Keratinocyte (primary cell): ENCODE data around the gene MGMT. TPM values are rescaled to one million over a fixed set of nuclear protein-coding genes. Genes with fewer than 3 reads are reported as not detected.

Experiments used
- DNase-seq: peaks from one replicate; pipeline ENCODE4 v3.0.0-alpha.2; 2011; ENCODE audit warnings: low read depth, missing footprints, low spot score
- FAIRE-seq: peaks from 2 replicates; lab custom pipeline; 2011; peaks lifted over from hg19 to GRCh38; lab: Jason Lieb, UNC
- H2AFZ ChIP-seq: 2 replicates; pipeline ENCODE4 v1.6.0; 2012; ENCODE audit warnings: low read length, control low read depth, inconsistent platforms; ENCODE audit not compliant: control insufficient read depth
- H3K27ac ChIP-seq: 2 replicates; pipeline ENCODE4 v1.5.1; 2011; ENCODE audit warnings: low read length; ENCODE audit not compliant: control insufficient read depth, insufficient read depth
- H3K27me3 ChIP-seq: 3 replicates; pipeline ENCODE4 v1.6.0; 2011; ENCODE audit warnings: low read length; ENCODE audit not compliant: control insufficient read depth, insufficient read depth; ENCODE audit errors: extremely low read depth
- H3K36me3 ChIP-seq, 2 experiments: 2 replicates in 1 of 2; 3 replicates in 1 of 2; pipeline ENCODE4 v1.5.1; 2011; ENCODE audit warnings: low read length in 2 of 2, mild to moderate bottlenecking in 1 of 2; ENCODE audit not compliant: control insufficient read depth in 2 of 2, insufficient read depth in 2 of 2; ENCODE audit errors: extremely low read depth in 1 of 2
- H3K4me1 ChIP-seq: 3 replicates; pipeline ENCODE4 v1.5.1; 2011; ENCODE audit warnings: low read length; ENCODE audit not compliant: control insufficient read depth, insufficient read depth; ENCODE audit errors: extremely low read depth
- H3K4me2 ChIP-seq: 3 replicates; pipeline ENCODE4 v1.6.0; 2011; ENCODE audit warnings: low read depth, low read length; ENCODE audit not compliant: control insufficient read depth, insufficient read depth; ENCODE audit errors: extremely low read depth
- H3K4me3 ChIP-seq, 3 experiments: fragments of 200-600 bp in 1 of 3; sonication (generic) in 1 of 3; 2 replicates in 2 of 3; 3 replicates in 1 of 3; pipeline ENCODE4 v1.5.1; 2011 to 2016; ENCODE audit warnings: low read length in 3 of 3, mild to moderate bottlenecking in 3 of 3, control low read depth in 2 of 3, inconsistent platforms in 1 of 3, low read depth in 1 of 3, mixed read lengths in 1 of 3, mixed run types in 1 of 3, moderate library complexity in 1 of 3; ENCODE audit not compliant: control insufficient read depth in 2 of 3, insufficient read depth in 2 of 3; ENCODE audit errors: extremely low read depth in 1 of 3
- H3K79me2 ChIP-seq: 2 replicates; pipeline ENCODE4 v1.6.0; 2012; ENCODE audit warnings: low read length; ENCODE audit not compliant: control insufficient read depth, insufficient read depth
- H3K9ac ChIP-seq: 3 replicates; pipeline ENCODE4 v1.6.0; 2011; ENCODE audit warnings: low read length; ENCODE audit not compliant: control insufficient read depth, insufficient read depth; ENCODE audit errors: extremely low read depth
- H3K9me1 ChIP-seq: 3 replicates; pipeline ENCODE4 v1.6.0; 2011; ENCODE audit warnings: low read length; ENCODE audit not compliant: control insufficient read depth, insufficient read depth; ENCODE audit errors: extremely low read depth
- H3K9me3 ChIP-seq: 2 replicates; pipeline ENCODE4 v1.5.1; 2012; ENCODE audit warnings: low read depth, low read length; ENCODE audit not compliant: control insufficient read depth
- H4K20me1 ChIP-seq: 3 replicates; pipeline ENCODE4 v1.6.0; 2011; ENCODE audit warnings: low read length; ENCODE audit not compliant: control insufficient read depth, insufficient read depth; ENCODE audit errors: extremely low read depth
- CTCF ChIP-seq, 3 experiments: IDR thresholded peaks in 1 of 3; conservative IDR thresholded peaks in 1 of 3; optimal IDR thresholded peaks in 1 of 3; 2 replicates in 2 of 3; 3 replicates in 1 of 3; pipeline versions ENCODE3 to v1.5.1; 2011; ENCODE audit warnings: low read length in 3 of 3, mild to moderate bottlenecking in 3 of 3, moderate library complexity in 2 of 3, control low read depth in 1 of 3, inconsistent platforms in 1 of 3; ENCODE audit not compliant: insufficient read depth in 2 of 3; ENCODE audit errors: extremely low read depth in 1 of 3
- EZH2 ChIP-seq: IDR thresholded peaks from one replicate; pipeline ENCODE4 v1.6.1; 2012; ENCODE audit warnings: inconsistent platforms, mild to moderate bottlenecking, low read length, moderate library complexity
- dilution Hi-C: fragments of 300-500 bp; cut with MboI; formaldehyde crosslinking; loops from one replicate; pipeline ENCODE4 v1.7.0; 2020; ENCODE audit warnings: low sequenced_read_pairs; ENCODE audit not compliant: extremely low pct_ligation_motif_present
- polyA plus RNA-seq, 5 experiments: library from polyadenylated mRNA; depleted of rRNA in 3 of 5; stranded (reverse) in 3 of 5; stranded (forward) in 1 of 5; unstranded in 1 of 5; fragments of >200 nt; gene quantifications; 1 replicate in 1 of 5; 2 replicates in 3 of 5; 3 replicates in 1 of 5; pipeline versions ENCODE4 v1.2.1 to v1.2.3, GENCODE V29; 2011 to 2012; ENCODE audit warnings: missing spikeins in 2 of 5, low read depth in 1 of 5, low replicate concordance in 1 of 5

MGMT gene
- polyA plus RNA-seq, 1 donor (not counting 4 experiments of a cell fraction or from before 2014, with no cell fraction given), result 15.2 TPM

- no peaks in the 10 kb centered on the region for H3K9me1 ChIP-seq
- FAIRE-seq (no peak), DNase-seq (no peak)
- H3K9me3 ChIP-seq, result no peaks in the 10 kb centered on the region
- H3K79me2 ChIP-seq, result no peaks in the 10 kb centered on the region
- no peak overlapping the region for H3K9ac ChIP-seq
- H2AFZ ChIP-seq, result no peak overlapping the region
- no peaks in the 10 kb centered on the region for H3K4me1 ChIP-seq
- H3K4me2 ChIP-seq, result no peak overlapping the region
- H4K20me1 ChIP-seq, result no peaks in the 10 kb centered on the region
- no peaks in the 10 kb centered on the region for H3K27me3 ChIP-seq
- no peak overlapping the region for H3K27ac ChIP-seq
- dilution Hi-C loops, result no loop called here
- TF ChIP-seq CTCF (optimal IDR thresholded peaks at IDR 0.05 in 1 of 3, IDR thresholded peaks at IDR 0.05 in 1 of 3, conservative IDR thresholded peaks at IDR 0.05 in 1 of 3; ENCODE audit: extremely low read depth in 1 of 3, insufficient read depth in 2 of 3, low read length in 3 of 3) (peak; percentile 39 to 45 (median 41)), EZH2 (no peak)
- no peaks in the 10 kb centered on the region for H3K36me3 ChIP-seq
- no peak overlapping the region for H3K4me3 ChIP-seq
Measured at GRCh38 chr10:129658376-129659072, 191.5 kb downstream of the MGMT start.

GRCh38 chr10:129659508-129660268 lies 192.6 kb downstream of the MGMT start:
- dilution Hi-C loops, result no loop called here
- H2AFZ ChIP-seq, result no peak overlapping the region

More at GRCh38 chr10:129659508-129660268, 192.6 kb downstream of the MGMT start:
- no peak for FAIRE-seq
- Histone ChIP-seq H3K4me1 (no peaks in the 10 kb centered on the region), H3K27ac (no peak overlapping the region), H3K4me3 (no peak overlapping the region), H3K4me2 (no peak overlapping the region), H4K20me1 (no peaks in the 10 kb centered on the region), H3K9me3 (no peaks in the 10 kb centered on the region), H3K9me1 (no peaks in the 10 kb centered on the region), H3K79me2 (no peaks in the 10 kb centered on the region), H3K9ac (no peak overlapping the region), H3K36me3 (no peaks in the 10 kb centered on the region), H3K27me3 (no peaks in the 10 kb centered on the region)
- DNase-seq, result no peak
- no peak for TF ChIP-seq EZH2
